SK-N-DZ (cell line): Measurements from ENCODE around the gene ADAP2.
"Not testable (repeated sequence)": the region's sequence is repeated elsewhere in the genome, so short reads cannot be mapped to it uniquely, and the experiment has no call there.

Source experiments
- DNase-seq: peaks from one replicate; pipeline ENCODE4 v3.0.0-alpha.2; 2015; ENCODE audit warnings: low spot score

Gene ADAP2

DNA sequence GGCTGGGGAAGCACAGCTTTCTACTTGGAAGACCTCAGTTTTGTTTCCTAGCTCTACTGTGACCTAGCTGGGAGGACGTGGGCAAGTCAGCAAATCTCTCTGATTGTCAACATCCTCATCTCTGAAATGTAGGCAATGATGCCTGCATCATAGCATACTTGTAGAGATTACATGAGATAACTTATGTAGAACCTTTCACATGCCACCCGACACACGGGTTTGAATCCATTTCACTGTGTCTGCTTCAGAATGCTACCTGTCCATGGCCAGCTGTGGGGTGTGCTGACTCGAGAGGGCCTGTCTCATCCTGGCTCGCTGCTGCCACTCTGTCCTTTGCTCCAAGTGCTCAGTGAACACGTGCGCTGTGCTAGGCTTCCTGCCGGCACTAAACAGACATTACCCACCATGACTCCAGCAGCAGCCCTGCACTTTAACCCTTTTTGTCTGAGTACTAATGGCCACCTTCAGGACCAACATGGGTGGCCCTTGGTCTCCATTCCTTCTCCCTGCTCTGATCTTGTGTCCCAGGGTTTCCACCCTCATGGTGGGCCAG lies 7.4 kb downstream of the ADAP2 start:
- no peak for DNase-seq

DNA sequence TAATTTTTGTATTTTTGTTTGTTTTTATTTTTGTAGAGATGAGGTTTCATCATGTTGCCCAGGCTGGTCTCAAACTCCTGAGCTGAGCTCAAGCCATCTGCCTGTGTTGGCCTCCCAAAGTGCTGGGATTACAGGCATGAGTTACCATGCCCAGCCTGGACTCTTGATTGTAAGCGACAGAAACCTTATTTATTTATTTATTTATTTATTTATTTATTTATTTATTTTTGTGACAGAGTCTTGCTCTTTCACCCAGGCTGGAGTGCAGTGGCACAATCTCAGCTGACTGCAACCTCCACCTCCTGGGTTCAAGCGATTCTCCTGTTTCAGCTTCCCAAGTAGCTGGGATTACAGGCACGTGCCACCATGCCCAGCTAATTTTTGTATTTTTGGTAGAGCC lies 8.1 kb downstream of the ADAP2 start:
- not testable (repeated sequence) for DNase-seq

DNA sequence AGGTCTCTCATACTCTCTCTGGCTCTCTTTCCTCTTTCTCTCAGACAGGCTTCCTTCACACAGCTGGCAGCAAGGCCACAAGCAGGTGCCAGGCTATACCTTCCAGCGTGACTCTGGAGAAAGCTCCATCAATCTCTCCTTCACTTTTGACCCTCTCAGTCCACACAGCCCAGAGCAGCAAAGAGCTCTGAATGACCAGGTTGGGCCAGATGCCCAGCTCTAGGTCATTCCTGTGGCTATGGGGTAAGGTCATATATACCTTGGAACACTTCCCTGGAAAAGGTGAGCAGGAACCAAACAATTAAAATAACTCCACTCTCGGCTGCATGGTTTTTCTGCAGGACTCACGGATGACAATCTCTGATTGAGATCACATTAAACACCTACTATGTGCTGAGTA lies 8.8 kb downstream of the ADAP2 start:
- no peak for DNase-seq

DNA sequence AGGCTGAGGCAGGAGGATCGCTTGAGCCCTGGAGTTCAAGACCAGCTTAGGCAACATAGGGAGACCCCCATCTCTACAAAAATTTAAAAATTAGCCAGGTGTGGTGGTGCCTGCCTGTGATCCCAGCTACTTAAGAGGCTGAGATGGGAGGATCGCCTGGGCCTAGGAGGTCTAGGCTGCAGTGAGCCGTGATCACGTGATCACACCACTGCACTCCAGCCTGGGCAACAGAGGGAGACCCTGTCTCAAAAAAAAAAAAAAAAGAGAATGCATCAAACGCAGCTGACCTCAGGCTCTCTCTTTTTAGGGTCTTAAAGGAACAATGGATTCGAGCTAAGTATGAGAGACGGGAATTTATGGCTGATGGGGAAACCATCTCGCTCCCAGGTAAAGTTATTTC lies 9.8 kb downstream of the ADAP2 start:
- not testable (repeated sequence) for DNase-seq

DNA sequence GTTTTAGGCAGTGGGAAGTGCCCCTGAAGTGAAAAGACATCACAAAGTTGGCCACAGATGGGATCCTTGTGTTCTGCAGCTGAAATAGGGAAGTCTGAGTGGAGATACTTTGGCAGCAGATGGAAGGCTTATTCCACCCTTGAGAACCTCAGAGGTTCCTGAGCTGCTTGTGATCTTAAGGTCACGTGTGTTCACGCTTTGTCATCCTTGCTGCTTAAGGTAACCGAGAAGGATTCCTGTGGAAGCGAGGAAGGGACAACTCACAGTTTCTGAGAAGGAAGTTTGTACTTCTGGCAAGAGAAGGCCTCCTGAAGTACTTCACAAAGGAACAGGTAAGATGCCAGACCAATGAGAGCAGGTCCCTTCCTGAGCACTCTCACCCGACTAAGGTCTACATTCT lies 12.2 kb downstream of the ADAP2 start:
- DNase-seq, result no peak

DNA sequence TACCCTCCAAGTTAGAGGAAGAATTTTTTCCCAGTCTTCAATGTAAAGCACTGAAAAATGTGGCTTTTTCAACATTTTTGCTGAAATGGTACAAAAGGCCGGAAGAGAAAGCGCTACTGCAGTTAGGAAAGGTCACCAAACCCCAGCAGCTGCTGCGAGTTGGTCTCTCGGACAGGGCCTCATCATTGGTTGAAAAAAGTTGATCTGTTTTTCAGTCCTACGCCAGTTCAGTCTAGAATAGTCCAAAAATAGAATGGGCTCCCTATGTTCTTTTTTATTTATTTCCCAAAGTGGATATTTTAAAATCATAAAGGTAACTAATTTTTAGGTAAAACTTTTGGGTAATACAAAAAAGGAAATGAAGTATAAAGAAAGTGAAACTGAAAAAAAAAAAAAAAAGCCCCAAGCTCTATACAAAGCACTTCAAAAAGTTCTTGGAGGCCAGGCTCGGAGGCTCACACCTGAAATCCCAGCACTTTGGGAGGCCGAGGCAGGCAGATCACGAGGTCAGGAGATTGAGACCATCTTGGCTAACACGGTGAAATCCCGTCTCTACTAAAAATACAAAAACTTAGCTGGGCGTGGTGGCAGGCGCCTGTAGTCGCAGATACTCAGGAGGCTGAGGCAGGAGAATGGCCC lies 17.4 kb downstream of the ADAP2 start:
- no peak for DNase-seq

DNA sequence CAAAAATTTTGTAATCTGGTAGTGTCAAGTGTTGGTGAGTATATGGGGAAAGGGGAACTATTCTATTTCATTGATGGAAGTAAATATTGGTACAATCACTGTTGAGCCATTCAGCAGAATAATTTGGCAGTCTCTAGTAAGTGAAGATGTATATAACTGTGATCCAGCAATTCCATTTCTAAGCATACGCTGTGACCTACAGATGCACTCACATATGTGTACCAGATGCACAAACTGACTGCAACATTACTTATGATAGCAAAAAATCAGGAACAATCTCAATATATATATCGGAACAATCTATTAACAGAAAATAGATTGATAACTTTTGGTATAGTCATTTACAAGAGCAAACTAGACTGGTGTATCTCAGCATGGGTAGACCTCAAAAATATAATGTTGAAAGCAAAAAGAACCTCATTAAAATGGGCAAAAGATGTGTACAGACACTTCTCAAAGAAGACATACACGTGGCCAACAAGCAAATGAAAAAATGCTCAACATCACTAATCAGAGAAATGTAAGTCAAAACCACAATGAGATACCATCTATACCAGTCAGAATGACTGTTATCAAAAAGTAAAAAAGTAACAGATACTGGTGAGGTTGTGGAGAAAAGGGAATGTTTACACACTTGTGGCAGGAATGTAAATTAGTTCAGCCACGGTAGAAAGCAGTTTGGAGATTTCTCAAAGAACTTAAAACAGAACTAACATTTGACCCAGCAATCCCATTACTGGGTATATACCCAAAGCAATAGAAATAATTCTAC lies 20.7 kb downstream of the ADAP2 start:
- DNase-seq, result no peak

DNA sequence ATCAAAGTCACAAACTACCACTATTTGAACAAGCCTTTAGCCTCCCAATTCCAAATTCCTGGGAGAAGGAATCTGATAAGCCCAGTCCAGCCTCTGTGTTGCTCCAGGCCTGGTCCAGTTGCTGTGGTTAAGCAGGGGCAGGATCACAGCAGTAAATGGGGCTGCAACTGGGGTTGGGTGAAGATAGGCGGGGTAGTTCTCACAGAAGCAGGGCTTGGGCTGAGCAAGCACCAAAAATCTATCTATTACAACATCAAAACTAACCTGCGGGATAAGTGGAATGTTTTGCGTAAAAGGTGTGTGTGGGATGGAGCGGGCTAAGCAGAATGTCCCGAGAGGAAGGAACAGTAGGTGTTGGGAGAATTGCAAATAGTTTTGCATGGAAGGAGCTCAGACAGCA lies 26.1 kb downstream of the ADAP2 start:
- no peak for DNase-seq

DNA sequence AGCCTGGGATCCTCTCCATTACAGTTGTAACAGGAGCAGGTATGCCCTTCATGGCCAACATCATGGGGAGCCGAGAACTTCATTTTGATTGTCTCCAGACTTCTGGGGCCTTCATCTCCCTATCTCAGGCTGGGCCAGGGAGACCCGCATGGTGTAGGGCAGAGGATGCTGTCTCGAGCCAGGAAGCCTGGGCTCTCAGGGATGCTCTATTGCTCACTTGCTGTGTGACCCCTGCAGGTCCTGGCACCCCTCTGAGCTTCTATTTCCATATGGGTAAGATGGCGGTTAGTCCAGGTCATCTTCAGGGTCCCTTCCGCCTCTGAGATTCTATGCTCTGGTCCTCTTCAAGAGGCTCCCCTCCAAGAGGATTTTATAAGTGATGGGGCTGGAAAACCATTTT lies 28.4 kb downstream of the ADAP2 start:
- DNase-seq, result no peak

DNA sequence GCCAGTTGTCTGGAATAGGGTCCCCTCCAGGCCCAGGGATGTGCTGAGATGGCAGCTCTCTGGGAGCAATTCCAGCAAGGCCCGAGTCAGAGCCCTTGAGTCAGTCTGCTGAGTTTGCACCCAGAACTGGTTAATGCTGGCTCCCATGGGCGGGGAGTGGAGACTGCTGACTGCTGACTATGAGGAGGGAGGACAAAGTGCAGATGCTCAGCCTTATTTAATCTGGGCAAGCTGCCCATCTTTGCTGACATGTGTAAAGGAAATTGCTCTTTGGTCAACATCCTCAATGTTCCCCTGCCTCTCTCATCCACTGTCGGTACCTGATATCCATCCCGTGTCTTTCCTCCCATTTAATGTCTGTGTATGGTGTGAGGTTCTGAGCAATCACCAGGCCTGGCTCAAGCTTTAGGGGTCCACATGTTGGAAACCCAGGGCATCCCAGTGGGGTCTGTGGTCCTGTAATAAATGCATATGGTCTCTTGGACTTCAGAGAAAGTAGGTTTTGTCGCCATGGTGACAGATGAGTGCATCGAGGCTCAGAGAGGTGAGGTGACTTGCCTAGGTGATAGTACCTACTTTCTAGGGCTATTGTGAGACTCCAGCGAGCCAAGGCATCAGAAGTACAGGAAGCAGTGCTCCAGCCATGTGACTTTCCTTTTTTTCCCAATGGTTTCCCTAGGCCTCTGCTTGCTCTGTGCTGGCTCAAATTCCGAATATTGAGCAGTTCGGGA lies 29.1 kb downstream of the ADAP2 start:
- DNase-seq, result peak; percentile 38

DNA sequence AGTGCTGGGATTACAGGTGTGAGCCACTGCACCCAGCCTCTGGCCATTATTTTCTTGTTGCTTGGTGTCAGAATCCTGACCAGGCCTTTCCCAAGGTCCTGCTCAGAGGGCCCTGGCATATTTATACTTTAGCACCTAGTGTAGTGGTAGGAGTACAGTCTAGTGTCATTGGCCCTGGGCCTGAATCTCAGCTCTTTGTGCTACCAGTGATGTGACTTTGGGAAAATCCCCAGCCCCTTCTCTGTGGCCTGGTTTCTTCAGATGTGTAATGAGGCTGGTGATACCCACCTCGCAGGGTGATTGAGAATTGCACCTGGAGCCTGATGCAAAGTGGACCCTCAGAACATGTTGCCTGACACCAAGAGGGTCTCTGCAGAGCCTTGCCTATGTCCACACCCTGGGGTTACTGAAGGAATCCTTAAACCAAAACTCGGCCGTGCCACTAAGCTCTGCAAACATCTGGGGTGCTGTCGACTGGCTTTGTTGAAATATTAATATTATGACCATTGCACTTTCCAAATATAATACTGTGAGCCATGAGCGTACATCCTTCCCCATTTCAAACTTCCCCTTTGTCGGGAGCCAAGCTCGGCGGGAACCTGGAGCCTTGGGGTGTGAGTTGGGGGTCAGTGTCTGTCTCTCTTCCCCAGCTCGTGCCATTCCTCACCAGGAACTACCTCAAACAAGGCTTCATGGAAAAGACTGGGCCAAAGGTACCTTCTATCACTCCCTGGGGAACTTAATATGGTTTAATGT lies 31.1 kb downstream of the ADAP2 start:
- no peak for DNase-seq

DNA sequence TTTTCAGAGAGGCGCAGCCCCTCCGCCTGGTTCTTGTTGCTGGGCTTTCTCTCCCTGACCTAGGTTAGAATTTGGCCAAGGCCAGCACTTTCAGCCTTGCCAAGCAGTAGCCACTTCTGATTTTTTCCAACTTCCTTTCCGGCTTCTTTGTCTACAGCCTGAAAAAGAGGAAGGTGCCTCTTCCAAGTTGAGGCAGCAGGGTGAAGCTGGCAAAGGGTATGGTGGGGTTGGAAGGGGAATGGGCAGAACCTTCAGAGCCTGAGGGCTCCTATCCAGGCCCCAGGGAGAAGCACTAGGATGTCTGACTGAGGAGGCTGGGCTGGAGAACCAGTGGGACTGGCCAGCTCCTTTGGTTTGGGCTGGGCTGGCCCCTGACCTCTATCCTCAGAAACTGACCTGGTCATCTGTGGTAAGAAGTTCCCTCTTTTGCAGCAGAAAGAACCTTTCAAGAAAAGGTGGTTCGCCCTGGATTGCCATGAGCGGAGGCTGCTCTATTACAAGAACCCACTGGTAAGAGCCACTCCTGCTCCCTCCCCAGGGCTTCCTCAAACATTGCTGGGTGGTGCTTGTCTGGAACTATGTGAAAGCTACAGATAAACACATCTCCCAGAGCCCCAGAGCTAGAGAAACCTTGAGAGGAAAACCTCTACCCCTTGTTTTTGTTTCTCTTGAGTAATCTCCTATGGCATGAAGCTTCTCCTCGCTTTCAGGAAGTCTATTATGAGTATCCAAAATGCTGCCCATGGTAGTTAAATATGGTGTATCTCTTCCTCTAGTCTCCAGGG lies 32.5 kb downstream of the ADAP2 start:
- DNase-seq, result no peak

DNA sequence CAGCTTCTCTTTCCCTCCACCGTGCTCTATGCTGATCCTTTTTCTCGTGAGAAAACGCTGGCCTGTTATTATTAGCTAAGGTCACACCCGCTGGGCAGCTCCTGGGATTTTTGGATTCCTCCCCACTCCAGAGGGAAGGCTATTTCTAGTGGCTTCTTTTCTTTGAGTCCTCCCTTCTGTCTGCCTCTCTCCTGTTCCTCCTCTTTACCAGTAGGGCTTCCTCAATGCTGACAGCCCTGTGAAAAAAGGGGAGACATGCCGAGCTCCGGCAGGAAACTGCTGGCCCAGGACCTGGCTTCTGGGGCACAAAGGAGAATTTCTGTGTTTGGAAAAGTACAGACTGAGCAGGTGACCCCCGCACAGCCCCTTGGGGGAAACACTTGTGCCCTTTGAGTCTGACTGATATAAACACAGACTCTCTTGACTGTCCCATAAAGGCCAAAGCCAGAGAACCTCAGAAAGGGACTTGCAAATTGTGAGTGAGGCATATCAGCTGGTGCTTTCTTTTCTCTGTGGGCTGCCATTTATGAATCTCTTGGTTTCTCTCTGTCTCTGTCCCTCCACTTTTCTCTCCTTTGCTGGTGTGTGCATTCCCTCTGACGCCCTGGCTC lies 35.1 kb downstream of the ADAP2 start:
- no peak for DNase-seq

DNA sequence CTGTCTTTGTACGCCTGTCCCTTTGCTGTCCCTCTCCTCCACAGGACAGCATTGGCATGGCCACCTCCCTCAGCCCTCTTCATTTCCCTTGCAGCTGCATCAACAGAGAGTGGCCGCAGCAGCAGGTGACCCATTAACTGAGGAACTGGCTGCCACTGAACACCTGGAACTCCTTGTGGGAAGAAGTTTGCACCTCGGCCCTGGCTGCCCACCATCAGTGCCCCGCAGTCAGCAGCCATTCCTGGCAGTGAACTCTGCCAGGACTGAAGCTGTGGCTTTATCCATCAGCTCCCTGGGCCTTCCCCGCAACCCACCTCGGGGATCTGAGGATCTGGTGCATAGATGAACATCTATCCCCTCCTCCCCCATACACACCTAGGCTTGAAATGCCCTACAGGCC lies 36.0 kb downstream of the ADAP2 start:
- DNase-seq, result no peak

DNA sequence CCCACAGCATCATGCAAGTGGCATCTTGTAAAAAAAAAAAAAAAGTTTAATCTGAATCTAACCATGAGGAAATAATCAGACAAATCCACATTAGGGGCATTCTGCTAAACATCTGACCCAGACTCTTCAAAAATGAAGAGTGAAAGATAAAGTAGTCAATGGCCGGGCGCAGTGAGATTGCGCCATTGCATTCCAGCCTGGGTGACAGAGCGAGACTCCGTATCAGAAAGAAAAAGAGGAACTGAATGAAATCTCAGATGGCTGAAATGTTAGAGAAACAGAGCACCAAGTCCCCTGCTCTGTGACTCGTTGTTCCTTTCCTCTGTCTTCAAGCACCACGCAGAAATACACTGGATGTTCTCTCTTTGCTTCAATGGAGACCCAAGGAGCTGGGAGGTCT lies 36.4 kb downstream of the ADAP2 start:
- DNase-seq, result no peak

DNA sequence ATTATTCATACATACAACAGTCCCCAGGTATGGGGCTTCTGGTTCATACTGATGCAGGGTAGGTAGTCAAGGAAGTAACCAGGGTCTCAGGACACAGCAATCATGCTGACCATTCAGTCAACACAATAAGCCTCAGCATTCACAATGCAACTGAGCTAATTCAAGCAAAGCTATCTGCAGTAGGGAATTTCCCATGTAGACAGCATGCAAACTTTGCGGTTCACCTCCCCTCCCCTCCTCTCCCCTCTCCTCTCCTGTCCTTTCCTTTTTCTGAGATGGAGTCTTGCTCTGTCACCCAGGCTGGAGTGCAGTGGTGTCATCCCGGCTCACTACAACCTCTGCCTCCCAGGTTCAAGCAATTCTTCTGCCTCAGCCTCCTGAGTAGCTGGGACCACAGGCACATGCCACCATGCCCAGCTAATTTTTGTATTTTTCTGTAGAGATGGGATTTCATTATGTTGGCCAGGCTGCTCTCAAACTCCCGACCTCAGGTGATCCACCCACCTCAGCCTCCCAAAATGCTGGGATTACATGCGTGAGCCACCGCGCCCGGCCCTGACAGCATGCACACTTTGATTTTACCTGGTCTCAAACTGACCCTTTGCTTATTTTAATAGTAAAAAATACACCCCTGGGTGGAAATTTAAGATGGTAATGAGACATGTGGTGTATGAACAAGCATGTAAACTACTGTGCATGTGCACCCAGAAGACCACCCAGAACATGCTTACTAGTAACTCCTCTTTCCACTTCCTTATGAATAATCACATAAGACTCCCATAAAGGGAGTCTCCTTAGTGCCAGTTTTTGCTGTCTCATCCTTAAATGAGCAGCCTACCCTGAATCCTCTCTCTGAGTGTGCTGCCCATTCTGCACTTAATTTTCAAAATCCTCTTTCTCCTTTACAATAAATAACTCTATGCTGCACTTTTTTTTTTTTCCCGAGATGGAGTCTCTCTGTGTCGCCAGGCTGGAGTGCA lies 39.8 kb downstream of the ADAP2 start:
- DNase-seq, result no peak

DNA sequence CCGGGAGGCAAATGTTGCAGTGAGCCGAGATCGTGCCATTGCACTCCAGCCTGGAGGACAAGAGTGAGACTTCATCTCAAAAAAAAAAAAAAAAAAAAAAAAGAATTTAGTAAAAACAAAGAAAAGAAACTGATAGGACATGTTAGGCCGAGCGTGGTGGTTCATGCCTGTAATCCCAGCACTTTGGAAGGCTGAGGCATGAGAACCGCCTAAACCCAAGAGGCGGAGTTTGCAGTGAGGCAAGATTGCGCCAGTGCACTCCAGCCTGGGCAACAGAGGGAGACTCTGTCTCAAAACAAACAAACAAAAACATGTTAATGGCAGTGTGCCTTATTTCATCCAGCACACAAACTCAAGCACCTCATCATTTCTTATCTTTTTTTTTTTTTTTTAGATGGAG lies 42.6 kb downstream of the ADAP2 start:
- DNase-seq, result not testable (repeated sequence)

DNA sequence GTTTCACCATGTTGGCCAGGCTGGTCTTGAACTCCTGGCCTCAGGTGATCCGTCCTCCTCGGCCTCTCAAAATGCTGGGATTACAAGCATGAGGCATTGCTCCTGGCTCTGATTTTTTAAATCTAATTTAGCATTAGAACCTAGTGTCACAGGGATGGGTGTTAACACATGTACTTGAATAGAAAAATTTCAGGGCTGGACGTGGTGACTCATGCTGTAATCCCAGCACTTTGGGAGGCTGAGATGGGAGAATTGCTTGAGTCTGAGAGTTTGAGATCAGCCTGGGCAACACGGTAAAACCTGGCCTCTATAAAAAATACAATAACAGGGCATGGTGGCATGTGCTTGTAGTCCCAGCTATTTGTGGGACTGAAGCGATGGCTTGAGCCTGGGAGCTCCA lies 43.1 kb downstream of the ADAP2 start:
- no peak for DNase-seq

DNA sequence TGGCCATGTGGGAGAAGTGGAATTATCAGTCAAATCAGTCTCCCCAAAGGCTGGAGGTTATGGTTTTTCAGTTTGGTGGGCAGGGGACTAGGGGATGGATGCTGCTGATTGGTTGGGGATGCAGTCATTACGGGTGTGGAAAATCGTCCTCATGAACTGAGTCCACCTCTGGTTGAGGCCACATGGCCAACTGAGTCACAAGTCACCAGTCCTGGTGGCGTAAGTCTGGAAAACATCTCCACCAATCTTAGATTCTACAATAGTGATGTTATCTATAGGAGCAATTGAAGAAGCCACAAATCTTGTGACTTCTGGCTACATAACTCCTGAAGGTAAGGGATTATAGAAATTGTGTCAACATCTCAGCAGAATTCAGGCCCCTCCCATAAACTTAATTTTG lies 43.9 kb downstream of the ADAP2 start:
- no peak for DNase-seq
